Measurements from ENCODE around the gene GLIPR2. TPM values are rescaled to one million over a fixed set of nuclear protein-coding genes. Genes with fewer than 3 reads are reported as not detected.

The GLIPR2 gene
- polyA plus RNA-seq, 1 donor (not counting 4 experiments of a cell fraction or from before 2014, with no cell fraction given): 3.7 TPM

- Histone ChIP-seq H3K9me3 (ENCODE audit: control insufficient read depth, low read depth, low read length) (no peaks in the 10 kb centered on the region), H3K4me2 (ENCODE audit: control insufficient read depth, extremely low read depth, insufficient read depth, low read depth, low read length) (no peak overlapping the region), H2AFZ (ENCODE audit: control insufficient read depth, low read length) (no peak overlapping the region), H3K27me3 (ENCODE audit: control insufficient read depth, extremely low read depth, insufficient read depth, low read length) (peaks cover 2% of the 10 kb centered on the region), H3K4me1 (ENCODE audit: control insufficient read depth, extremely low read depth, insufficient read depth, low read length) (peaks cover 10% of the 10 kb centered on the region), H3K79me2 (ENCODE audit: control insufficient read depth, insufficient read depth, low read length) (no peaks in the 10 kb centered on the region), H4K20me1 (ENCODE audit: control insufficient read depth, extremely low read depth, insufficient read depth, low read length) (no peaks in the 10 kb centered on the region), H3K27ac (ENCODE audit: control insufficient read depth, insufficient read depth, low read length) (no peak overlapping the region), H3K9ac (ENCODE audit: control insufficient read depth, extremely low read depth, insufficient read depth, low read length) (no peak overlapping the region), H3K4me3 (ENCODE audit: control insufficient read depth in 2 of 3, extremely low read depth in 1 of 3, insufficient read depth in 2 of 3, low read depth in 1 of 3, low read length in 3 of 3) (no peak overlapping the region), H3K36me3 (ENCODE audit: control insufficient read depth in 2 of 2, extremely low read depth in 1 of 2, insufficient read depth in 2 of 2, low read length in 2 of 2) (no peaks in the 10 kb centered on the region), H3K9me1 (ENCODE audit: control insufficient read depth, extremely low read depth, insufficient read depth, low read length) (no peaks in the 10 kb centered on the region)
- DNase-seq (ENCODE audit: low read depth, low spot score) (no peak), FAIRE-seq (no peak)
- TF ChIP-seq CTCF (optimal IDR thresholded peaks at IDR 0.05 in 1 of 3, IDR thresholded peaks at IDR 0.05 in 1 of 3, conservative IDR thresholded peaks at IDR 0.05 in 1 of 3; ENCODE audit: extremely low read depth in 1 of 3, insufficient read depth in 2 of 3, low read length in 3 of 3) (no peak), EZH2 (IDR thresholded peaks at IDR 0.05; ENCODE audit: low read length) (no peak)
- dilution Hi-C loops (cut with MboI; ENCODE audit: extremely low pct_ligation_motif_present, low sequenced_read_pairs): no loop called here
These were observed 26.7 kb downstream of the GLIPR2 start for GRCh38 chr9:36163049-36163785.

- Histone ChIP-seq H3K9me1 (ENCODE audit: control insufficient read depth, extremely low read depth, insufficient read depth, low read length) (no peaks in the 10 kb centered on the region), H3K79me2 (ENCODE audit: control insufficient read depth, insufficient read depth, low read length) (no peaks in the 10 kb centered on the region), H3K36me3 (ENCODE audit: control insufficient read depth in 2 of 2, extremely low read depth in 1 of 2, insufficient read depth in 2 of 2, low read length in 2 of 2) (no peaks in the 10 kb centered on the region), H3K27ac (ENCODE audit: control insufficient read depth, insufficient read depth, low read length) (no peak overlapping the region), H3K27me3 (ENCODE audit: control insufficient read depth, extremely low read depth, insufficient read depth, low read length) (peaks cover 2% of the 10 kb centered on the region), H3K9ac (ENCODE audit: control insufficient read depth, extremely low read depth, insufficient read depth, low read length) (no peak overlapping the region), H3K4me2 (ENCODE audit: control insufficient read depth, extremely low read depth, insufficient read depth, low read depth, low read length) (no peak overlapping the region), H2AFZ (ENCODE audit: control insufficient read depth, low read length) (no peak overlapping the region), H3K4me3 (ENCODE audit: control insufficient read depth in 2 of 3, extremely low read depth in 1 of 3, insufficient read depth in 2 of 3, low read depth in 1 of 3, low read length in 3 of 3) (no peak overlapping the region), H4K20me1 (ENCODE audit: control insufficient read depth, extremely low read depth, insufficient read depth, low read length) (no peaks in the 10 kb centered on the region), H3K9me3 (ENCODE audit: control insufficient read depth, low read depth, low read length) (no peaks in the 10 kb centered on the region), H3K4me1 (ENCODE audit: control insufficient read depth, extremely low read depth, insufficient read depth, low read length) (peaks cover 10% of the 10 kb centered on the region)
- no peak for DNase-seq (ENCODE audit: low read depth, low spot score)
- TF ChIP-seq EZH2 (IDR thresholded peaks at IDR 0.05; ENCODE audit: low read length) (no peak), CTCF (optimal IDR thresholded peaks at IDR 0.05 in 1 of 3, IDR thresholded peaks at IDR 0.05 in 1 of 3, conservative IDR thresholded peaks at IDR 0.05 in 1 of 3; ENCODE audit: extremely low read depth in 1 of 3, insufficient read depth in 2 of 3, low read length in 3 of 3) (no peak)
- FAIRE-seq: no peak
- dilution Hi-C loops (cut with MboI; ENCODE audit: extremely low pct_ligation_motif_present, low sequenced_read_pairs): no loop called here
These were observed 27.2 kb downstream of the GLIPR2 start for GRCh38 chr9:36163786-36164170.

Measured in keratinocyte (primary cell).